T follicular helper cell (primary cell): ENCODE results near the gene TMEM131L.
A peak's percentile ranks its signal among the peaks of the same experiment; 100 is the strongest.
"Not testable (repeated sequence)": the region's sequence is repeated elsewhere in the genome, so short reads cannot be mapped to it uniquely, and the experiment has no call there.

Experiments used
- DNase-seq: peaks from one replicate; pipeline ENCODE4 v3.0.0-alpha.2; 2020; ENCODE audit warnings: low read depth

The TMEM131L gene

GRCh38 chr4:153649572-153649991, 183.4 kb downstream of the TMEM131L start:
- no peak for DNase-seq

GRCh38 chr4:153651116-153651515, 185.0 kb downstream of the TMEM131L start:
- DNase-seq, result no peak

GRCh38 chr4:153651587-153651986, 185.4 kb downstream of the TMEM131L start:
- DNase-seq, result peak; percentile 7

GRCh38 chr4:153652051-153652784, 186.1 kb downstream of the TMEM131L start:
- no peak for DNase-seq

- no peak for DNase-seq
Observed at GRCh38 chr4:153655002-153655541, 188.9 kb downstream of the TMEM131L start.

GRCh38 chr4:153655928-153656327, 189.8 kb downstream of the TMEM131L start:
- DNase-seq, result no peak

- no peak for DNase-seq
Observed at GRCh38 chr4:153661215-153661822, 195.2 kb downstream of the TMEM131L start.

GRCh38 chr4:153661908-153662307, 195.7 kb downstream of the TMEM131L start:
- DNase-seq, result no peak

GRCh38 chr4:153663667-153664066, 197.5 kb downstream of the TMEM131L start:
- no peak for DNase-seq

- DNase-seq, result not testable (repeated sequence)
Observed at GRCh38 chr4:153666505-153666904, 200.3 kb downstream of the TMEM131L start.

- DNase-seq, result no peak
Observed at GRCh38 chr4:153668647-153669046, 202.5 kb downstream of the TMEM131L start.

GRCh38 chr4:153669838-153670237, 203.7 kb downstream of the TMEM131L start:
- DNase-seq, result no peak

GRCh38 chr4:153676486-153676885, 210.3 kb downstream of the TMEM131L start:
- DNase-seq, result no peak

GRCh38 chr4:153676984-153677383, 210.8 kb downstream of the TMEM131L start:
- DNase-seq, result no peak

- no peak for DNase-seq
Observed at GRCh38 chr4:153679486-153679885, 213.3 kb downstream of the TMEM131L start.

- DNase-seq, result no peak
Observed at GRCh38 chr4:153683763-153684181, 217.6 kb downstream of the TMEM131L start.

GRCh38 chr4:153684182-153684970, 218.2 kb downstream of the TMEM131L start, which contains the start of gene TLR2:
TLR2 (plus strand) TSS chr4:153684280; CDS start chr4:153702908, 18,628 bp downstream.
- peak; percentile 39 for DNase-seq

- no peak for DNase-seq
Observed at GRCh38 chr4:153684971-153685371, 218.8 kb downstream of the TMEM131L start.
